Medulla oblongata (tissue), 1 donor: ENCODE measurements around the gene DNTT.

ENCODE experiments used
- DNase-seq: peaks from one replicate; pipeline ENCODE4 v3.0.0-alpha.2; 2015; ENCODE audit errors: extremely low spot score

The DNTT gene

DNA sequence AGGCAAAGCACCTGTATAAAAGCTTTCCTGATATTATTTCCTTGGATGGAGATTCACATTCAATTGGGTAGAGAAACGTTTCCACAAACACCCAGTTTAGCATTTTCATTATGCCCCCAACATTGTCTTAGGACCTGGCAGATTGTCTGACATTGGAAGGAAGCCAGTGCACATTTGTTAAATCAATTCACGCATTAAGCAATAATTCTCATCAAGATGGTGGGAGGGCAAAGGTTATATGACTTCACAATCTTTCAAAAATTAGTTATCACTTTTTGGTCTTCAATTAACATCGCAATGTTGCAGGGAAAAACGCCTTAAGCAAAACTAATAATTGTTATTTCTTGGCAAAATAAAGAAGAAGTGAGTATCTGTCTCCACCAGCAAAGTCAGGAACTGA lies 38.2 kb downstream of the DNTT start:
- no peak for DNase-seq

DNA sequence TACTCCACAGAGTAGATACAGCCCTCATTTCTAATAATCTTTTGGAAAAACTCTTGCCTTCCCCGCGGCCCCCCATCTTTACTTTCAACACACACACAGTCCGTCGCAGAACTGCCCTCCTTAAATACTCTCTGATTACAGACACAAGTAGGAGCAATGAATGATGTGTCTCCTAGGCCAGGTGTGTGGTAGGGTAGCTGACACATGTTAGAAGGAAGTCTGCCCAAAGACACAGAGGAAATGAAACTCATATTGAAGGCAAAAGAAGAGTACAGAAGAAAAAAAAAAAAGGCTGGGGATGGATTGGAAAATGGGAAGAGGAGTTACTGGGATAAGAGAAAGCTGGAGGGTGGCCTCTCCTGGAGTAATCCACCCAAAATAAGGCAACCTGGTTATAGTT lies 39.9 kb downstream of the DNTT start:
- no peak for DNase-seq

DNA sequence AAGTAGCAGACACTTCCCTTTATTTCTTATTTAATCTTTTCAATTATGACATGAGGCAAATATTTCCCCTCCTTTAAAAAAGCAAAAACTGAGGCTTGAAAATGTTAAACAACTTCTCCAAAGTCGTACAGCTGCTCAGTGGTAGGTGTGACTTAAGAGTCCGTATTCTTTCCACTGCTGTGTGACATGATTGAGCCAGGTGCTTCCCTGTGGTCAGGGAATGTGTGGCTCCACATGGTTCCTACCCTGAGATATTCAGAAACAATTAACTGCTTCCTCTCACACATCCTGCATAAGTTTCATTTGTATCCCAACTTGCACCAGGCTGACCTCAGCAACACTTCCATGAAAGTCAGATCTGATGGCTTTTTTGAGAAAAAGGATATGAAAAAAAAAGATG lies 41.0 kb downstream of the DNTT start:
- DNase-seq = no peak

DNA sequence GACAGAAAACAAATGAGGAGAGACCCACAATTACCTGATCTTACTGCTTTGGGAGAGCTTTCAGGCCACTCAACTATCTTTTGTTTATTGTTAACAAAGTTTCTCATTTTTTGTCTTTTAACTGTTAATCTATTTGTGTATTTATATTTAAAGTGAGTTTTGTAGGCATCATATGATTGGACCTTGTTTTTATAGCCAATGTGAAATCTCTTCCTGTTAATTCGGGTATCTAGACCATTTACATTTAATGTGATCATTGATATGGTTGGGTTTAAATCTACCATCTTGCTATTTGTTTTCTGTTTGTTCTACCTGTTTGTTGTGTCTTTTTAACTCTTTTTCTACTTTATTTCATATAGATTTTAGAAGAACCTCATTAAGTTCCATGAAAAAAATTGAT lies 42.1 kb downstream of the DNTT start:
- DNase-seq = no peak

DNA sequence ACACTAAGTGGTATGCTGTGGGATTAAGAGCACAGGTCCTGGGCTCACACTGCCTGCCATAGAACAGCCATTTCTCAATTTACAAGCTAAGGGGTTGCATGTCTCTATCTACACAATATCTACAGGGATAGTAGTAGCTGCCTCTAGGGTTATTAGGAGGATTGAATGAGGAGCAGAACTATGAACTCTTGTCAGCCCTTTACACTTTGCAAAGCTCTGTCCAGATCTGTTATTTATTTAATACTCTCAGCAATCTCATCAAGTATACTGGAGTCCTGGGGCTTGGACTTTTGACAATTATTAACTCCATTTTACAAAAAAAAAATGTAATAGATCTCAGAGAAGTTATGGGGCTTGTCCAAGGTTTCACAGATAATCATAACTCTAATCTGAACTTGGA lies 47.8 kb downstream of the DNTT start:
- no peak for DNase-seq

DNA sequence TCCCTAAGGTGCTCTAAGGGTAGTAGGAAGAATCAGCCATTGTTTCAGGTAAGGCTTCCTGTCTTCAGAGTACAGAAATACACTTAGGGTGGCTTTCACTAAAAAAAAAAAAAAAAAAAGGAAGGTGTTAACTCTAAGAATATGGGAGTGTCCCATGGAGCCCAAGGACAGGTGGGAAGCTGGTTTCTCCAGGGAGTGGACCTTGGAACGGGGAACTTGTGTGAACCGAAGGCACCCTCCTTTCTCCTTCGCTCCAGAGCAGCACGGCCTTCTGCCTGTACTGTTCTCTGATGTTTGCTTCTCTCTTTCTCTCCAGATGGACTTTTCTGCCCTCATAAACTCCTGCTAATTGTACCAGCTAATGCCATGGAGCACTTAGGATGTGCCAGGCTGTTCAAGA lies 48.3 kb downstream of the DNTT start:
- DNase-seq = no peak

DNA sequence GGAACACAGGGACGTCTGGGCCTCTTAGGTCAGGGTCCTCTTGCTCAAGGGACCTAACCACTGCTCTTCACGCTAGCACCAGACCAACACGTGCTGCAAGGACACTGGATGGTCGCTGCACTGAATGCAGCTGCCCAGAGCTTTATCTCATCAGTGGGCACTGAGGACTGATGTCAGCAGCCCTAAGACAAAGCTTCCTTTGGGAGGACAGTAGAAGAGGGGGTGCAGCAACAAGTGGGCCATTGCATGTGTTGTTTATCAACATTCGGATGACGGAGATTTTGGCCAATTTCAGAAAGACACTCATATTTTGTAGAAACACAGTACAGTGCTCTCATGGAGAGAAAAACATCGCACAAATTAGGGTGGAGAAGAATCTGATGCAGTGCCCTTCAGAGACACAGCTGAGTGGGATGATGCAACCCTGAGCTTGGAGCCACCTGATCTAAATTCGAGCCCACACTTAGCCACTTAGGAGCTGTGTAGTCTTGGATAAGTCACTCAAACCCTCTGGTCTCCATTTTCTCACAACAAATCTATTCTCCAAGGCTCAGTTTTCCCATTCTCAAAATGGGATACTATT lies 52.9 kb downstream of the DNTT start:
- peak; percentile 79 for DNase-seq

DNA sequence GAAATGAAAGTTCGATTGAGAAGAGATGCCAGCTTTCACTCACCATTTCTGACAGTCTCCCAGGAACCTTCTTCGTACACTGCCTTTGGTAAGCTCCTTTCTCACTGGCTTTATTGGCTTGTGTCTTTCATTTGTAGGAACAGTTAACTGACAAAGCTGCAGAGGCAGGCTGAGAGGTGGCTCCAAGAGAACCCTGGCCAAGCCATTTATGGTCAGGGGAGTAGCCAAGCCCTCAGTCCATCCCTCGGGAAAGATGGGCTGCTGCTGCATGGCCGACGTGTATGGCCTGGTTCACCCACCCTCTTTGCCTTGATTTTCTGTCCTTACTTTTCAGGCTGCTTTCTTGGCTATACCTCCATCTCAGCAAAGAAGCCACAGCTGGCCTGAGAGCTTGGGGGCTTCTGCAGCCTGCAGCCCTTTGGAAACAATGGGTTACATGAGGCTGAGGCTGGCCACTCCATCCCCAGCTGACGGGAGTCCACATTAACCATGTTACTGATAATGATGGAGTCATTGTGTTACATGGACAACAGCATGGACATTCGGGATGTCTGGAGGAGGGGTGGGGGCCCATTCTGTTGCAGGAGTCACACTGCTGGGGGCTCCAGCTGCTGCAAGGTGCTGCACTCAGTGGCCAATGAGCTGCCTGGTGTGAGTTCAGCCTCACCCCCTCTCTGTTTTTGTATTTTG lies 54.8 kb downstream of the DNTT start, which contains the start of gene OPALIN:
Gene OPALIN, minus strand, starts transcription at position 152 of the 690 bp plus-strand sequence. Its CDS starts 106 bp downstream, at position 46.
- peak; percentile 65 for DNase-seq

DNA sequence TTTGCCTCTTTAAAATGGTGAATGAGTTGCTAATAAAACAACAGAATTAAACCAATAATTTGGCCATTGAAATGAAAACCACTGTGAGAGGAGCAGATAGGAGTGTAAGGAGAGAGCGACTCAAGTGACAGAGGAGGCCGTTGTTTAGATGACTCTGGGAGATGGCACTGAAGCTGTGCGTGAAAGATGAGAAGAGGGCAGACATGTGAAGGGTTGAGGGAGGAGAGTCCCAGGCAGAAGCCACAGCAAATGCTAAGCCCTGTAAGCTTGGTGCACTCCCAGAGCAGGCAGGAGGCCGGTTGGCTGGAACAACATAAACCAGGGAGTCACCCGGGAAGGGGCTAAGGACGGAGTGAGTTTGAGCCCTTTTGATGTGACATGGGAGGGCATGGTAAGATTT lies 55.4 kb downstream of the DNTT start:
- DNase-seq = peak; percentile 20

DNA sequence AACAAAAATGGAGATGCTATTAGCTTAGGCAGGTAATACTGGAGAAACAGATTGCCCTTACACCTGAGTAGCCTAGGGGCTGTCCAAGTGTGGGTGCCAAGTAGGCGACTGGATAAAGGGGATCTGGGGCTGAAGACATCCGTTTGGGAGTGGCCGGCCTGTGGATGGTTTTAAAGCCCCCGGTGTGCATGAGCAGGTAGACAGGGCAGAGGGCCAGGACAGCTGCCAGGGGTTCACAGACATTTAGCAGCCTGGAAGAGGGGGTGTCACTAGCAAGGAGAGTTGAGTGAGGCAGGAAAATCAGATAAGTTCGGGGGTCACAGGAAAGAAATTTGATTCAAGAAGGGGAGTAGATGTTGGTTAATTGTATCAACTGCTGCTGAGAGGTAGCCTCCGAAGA lies 56.1 kb downstream of the DNTT start:
- DNase-seq = no peak

DNA sequence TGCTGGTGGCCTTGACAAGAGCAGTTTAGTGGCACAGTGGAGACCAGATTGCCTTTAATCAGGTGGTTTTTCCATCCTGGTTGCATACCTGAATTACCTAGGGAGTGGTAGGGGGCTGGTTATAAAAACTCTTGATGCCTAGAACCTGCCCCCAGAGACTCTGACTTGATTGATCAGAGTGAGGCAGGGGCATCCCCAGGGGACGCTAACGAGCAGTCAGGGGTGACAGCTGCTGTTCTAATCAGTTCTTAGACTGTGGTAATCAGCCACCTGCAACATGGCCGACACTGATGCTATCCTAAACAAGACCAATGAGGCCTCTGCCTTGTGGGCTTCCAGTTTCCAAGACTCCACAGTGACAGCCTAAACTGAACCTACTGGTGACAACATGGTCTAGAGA lies 56.5 kb downstream of the DNTT start:
- DNase-seq = no peak

DNA sequence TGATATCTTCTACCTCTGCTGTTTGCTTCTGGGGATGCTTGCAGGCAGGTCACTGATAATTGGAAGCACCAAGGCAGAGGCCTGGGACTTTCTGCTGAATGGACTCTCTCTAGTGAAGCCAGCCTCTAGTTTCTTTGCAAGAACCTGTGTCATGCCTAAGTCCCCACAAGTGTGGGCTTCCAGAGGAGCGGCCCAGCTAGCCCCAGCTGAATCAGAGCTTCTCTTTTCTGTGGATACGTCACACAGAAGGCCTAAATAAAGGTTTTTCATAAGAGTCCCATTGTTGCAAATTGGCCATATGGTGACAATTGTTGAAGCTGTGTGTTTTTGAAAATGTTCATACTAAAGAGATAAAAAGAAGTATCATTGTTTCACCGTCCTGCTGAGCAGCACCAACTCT lies 61.3 kb downstream of the DNTT start:
- DNase-seq = peak; percentile 55

DNA sequence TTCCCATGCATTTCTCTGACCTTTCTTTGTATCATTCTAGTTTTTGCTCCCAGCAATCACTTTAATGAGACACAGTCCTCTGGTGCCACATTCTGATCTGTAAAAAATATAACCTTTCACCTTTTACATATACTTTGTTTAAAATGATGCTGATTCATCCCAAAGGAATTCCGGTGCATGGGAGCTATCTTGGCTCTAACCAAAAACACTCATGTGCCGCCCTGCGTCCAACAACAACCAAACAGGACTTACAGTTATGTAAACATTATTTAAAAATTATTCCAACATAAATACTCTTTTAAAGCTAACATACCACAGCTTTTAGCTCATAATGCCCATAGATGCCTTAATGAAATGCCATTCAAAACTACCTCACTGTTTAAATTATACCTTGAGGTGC lies 62.3 kb downstream of the DNTT start:
- no peak for DNase-seq

DNA sequence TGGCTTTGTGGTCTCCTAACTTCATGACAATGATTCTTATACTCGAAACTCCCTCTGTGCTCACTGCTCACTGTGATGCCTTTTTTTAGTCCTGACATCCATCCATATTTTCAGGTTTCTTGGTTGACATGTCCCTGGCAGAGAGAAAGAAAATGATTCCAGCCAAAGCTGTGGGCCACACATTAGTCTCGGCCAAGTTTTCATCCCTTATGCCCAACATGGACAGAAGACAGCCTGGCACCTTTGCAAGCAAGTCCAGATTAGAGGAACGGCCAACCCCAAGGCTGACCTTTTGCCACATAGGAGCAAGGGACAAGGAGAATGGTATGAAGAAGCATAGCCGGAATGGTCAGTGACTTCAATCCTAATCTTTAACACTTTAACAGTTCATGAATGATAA lies 63.2 kb downstream of the DNTT start:
- no peak for DNase-seq

DNA sequence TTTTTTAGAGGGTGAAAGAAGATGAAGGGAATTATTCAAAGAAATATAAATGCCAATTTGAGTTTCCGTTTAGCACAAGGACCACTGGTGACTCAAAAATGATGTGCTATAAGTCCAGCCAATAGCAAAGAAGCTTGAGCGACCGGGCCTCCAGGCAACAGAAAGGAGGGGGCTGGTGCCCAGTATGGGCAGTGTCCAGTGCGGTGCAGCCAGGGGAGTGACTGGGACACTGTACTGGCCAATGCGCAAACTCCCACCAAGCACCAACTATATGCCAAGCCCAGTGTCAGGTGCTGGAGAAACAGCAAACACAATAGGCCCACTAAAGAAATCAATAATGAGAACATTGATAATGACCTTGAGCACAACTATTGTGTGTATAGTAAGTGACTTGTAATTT lies 64.7 kb downstream of the DNTT start:
- no peak for DNase-seq

DNA sequence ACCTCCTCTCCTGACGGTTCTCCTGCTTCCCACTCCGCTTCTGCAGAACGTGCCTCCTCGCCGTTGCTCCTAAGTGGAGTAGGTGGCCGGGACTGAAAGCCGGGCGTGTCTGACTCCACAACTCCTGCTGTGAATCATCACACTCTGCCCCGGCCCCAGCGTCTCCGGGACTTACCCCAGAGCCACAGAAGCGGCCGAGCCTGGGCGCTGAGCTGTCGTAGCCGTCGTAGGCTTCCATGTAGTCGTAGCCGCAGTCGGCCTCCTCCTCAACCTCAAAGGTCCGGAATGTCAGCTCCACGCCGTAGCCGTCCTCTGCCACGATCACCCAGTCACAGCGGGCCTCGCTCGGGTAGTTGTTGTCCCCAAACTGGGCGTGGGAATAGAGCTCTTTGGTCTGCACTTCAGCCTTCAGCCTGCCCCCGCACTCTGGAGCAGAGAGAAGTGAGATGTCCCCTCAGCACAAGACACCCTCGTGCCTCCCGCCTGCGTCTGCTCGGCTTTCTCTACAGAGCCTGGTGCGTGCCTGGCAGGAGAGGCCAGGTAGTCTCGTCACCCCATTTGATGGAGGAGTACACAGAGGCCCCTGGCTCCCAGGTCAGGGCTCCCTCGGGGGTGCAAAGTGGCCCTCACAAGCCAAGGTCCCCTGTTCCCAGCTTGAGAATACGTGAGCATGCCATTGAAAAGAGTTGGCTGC lies 65.8 kb downstream of the DNTT start:
- DNase-seq = no peak

DNA sequence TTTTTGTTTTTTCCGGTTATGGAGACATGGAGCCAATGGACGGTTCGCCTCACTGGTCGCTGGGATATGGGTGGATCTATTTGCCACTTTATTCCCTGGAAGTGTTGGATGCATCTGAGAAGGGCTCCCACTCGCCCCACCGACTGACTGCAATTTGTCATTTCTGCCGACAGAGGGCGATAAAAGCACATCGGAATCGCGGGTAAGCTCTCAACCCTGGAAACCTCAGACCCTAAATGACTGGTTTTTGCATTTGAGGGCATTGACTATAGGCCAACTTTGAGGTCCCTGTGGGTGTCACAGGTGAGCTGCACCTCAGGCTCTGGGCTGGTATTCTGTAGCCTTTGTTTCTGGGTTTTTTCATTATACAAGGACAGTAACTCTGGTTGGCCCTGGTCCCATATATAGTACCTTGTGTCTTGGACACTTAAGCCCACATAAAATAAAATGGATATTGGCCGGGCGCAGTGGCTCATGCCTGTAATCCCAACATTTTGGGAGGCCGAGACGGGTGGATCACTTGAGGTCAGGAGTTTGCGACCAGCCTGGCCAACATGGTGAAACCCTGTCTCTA lies 66.4 kb downstream of the DNTT start:
- peak; percentile 58 for DNase-seq

DNA sequence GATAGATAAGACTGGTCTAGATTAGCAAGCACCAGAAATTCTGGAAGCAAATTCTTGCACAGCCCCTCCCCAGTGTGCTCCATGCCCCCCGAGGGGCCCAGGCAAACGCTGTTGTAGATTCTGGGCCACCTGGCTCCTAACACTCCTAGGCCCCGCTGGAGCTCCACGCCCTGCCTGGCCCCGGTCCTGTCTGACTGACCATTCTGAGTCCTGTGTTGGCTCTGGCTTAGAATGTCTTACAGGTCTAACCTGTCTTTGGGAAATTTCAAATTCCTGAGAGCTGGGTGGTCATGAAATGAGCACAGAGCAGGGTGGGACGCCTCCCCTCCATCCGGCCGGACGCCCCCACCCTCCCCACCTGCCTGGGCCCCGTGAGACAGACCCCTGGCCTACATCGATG lies 67.1 kb downstream of the DNTT start:
- DNase-seq = no peak

DNA sequence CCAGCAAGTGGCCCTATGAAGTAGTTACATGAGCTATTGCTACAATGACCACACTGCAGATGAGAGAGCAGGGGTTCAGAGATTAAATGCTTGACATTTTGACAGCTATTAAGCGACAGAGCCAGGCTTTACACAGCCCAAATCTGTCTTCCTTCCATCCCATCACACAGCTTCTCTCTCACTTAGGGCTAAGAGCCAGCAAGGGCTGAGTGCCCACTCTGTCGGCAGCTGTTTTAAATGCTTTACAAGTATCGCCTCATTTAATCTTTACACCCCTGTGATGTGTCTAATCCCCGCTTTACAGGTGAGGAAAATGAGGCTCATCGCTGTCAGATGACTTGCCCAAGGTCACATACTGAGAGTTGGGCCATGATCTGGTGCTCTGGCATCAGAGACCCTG lies 69.8 kb downstream of the DNTT start:
- DNase-seq = no peak

DNA sequence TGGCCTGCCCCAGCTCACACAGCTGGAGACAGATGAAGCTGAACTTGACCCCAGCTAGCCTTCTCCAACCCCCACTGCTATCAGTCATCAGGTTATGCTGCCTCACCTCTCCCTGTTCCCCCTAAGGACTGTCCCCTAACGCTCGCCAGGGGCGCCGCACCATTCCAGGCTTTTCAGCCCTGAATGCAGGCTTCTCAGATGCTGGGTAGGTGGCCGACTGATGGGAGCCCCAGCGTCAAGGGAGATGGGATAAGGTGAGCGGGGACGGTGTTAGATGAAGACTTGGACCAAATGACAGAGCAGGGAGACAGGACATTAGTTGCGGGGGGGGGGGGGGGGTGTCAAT lies 70.4 kb downstream of the DNTT start:
- no peak for DNase-seq

DNA sequence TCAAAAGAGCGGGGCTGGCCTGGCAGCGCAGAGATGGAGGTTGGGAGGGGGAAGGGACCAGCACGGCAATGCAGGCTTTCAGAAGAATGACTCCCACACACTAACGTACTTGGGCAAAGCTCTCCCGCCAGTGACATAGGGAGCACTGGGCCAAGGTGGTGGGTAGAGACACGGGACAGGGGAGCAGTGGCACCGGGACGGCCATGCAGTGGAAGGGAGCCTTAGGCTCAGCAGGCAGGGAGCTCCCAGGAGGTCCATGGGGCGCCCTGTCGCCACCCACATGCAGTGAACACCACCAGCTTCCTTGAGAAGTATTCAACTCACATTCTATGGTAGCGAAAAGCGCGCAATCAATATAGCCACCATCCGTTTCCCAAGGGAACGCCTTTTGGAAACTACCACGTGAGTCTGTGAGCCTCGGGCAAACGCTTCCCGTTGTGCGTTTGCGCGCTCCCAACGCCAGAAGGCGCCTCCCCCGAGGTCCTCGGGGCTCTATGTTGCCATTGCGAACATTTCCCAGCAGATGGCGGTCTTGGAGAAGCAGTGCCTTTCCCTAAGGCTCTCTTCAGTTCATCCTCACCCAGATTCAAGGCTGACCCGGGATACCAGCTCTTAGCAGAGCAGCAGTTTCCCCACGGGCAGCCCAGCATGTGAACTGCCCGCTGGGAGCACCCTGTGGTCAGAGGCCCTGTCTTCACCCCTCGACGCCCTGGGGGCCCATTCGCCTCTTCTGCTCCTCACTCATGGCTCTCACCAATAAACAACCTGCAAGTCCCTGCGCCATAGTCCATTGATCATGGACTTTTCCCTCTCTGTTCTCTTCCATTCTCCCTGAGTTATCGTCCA lies 71.0 kb downstream of the DNTT start:
- peak; percentile 96 for DNase-seq

DNA sequence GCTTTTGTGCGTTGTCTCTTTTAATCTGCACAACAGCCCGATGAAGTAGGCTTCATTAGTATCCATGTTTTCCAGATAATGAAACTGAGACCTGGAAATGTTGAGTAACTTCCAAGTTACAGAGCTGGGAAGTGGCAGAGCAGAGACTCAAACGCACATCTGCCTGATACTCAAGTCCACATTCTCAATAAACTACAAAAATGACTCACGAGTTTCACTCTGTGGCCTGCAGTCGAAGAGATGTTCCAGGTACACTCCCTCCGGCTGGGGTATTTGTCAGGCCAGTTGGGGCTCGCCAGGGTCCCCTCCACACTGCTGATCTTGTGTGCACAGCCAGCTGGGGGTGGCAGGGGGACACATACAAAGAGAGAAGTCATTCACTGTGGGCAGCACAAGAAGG lies 72.2 kb downstream of the DNTT start:
- DNase-seq = no peak
